ENCODE measurements around the gene FGF16.

DNA sequence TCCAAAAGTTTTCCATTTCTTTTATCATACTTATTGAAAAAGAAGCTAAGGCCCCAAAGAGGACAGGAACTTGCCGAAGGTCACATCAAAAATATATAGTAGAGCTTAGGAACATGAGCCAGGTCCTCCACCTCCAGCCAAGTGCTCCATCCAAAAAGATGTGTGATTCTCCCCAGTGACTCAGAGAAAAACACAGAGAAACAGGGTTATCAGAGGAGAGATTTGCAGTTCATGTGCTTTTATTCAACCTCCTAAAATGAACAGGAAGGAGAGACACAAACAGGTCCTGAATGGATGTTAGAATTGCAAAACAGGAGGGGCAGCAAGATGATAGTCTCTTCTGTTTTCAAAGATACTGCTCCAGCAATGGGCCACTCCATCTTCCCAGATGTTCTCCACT is 19.6 kb upstream of the FGF16 start:
- no peak for TF ChIP-seq EZH2 (IDR thresholded peaks at IDR 0.05; ENCODE audit: insufficient read depth, poor library complexity, severe bottlenecking)
- TF ChIP-seq EZH2phosphoT487 (IDR thresholded peaks at IDR 0.05; ENCODE audit: insufficient read depth, low read depth), result no peak
